H1 (cell line): ENCODE results near the gene ANKS1B. TPM values are rescaled to one million over a fixed set of nuclear protein-coding genes. Genes with fewer than 3 reads are reported as not detected.

Source experiments
- CTCF ChIA-PET: fragments of 300-600 bp; sonication (Branson Sonifier 250); formaldehyde crosslinking; loops from one replicate; lab custom pipeline; 2021; ENCODE audit not compliant: partially characterized antibody; lab: Charles Lee
- POLR2A ChIA-PET: fragments of 300-600 bp; sonication (Branson Sonifier 250); formaldehyde crosslinking; loops from one replicate; lab custom pipeline; 2021; ENCODE audit warnings: inconsistent platforms; ENCODE audit not compliant: partially characterized antibody; lab: Charles Lee
- DNase-seq, 2 experiments: peaks; one replicate each; pipeline versions ENCODE4 v3.0.0 to v3.0.0-alpha.2; 2010 to 2022; ENCODE audit warnings: low spot score in 2 of 2, low read depth in 1 of 2, mixed read lengths in 1 of 2
- FAIRE-seq: peaks from 2 replicates; lab custom pipeline; 2011; peaks lifted over from hg19 to GRCh38; lab: Jason Lieb, UNC
- H2AFZ ChIP-seq: 2 replicates; pipeline ENCODE4 v1.8.1; 2012; ENCODE audit warnings: low read length, inconsistent platforms
- H2AK5ac ChIP-seq: 2 replicates; pipeline ENCODE4 v1.6.1; 2013; ENCODE audit warnings: low read depth, low read length
- H2BK120ac ChIP-seq: replicated peaks from 2 replicates; pipeline ENCODE3; 2013; ENCODE audit warnings: low read depth, low read length, inconsistent platforms
- H2BK12ac ChIP-seq: 2 replicates; pipeline ENCODE4 v1.6.1; 2013; ENCODE audit warnings: low read depth, low read length
- H2BK15ac ChIP-seq: 2 replicates; pipeline ENCODE4 v1.6.1; 2013; ENCODE audit warnings: low read length
- H2BK20ac ChIP-seq: 2 replicates; pipeline ENCODE4 v1.6.1; 2013; ENCODE audit warnings: low read length
- H2BK5ac ChIP-seq: 2 replicates; pipeline ENCODE4 v1.6.1; 2013; ENCODE audit warnings: low read depth, low read length
- H3K14ac ChIP-seq: 2 replicates; pipeline ENCODE4 v1.6.1; 2013; ENCODE audit warnings: inconsistent platforms; ENCODE audit not compliant: insufficient read length
- H3K18ac ChIP-seq: 2 replicates; pipeline ENCODE4 v1.6.1; 2013; ENCODE audit warnings: low read length; ENCODE audit errors: extremely low read depth
- H3K23ac ChIP-seq: 2 replicates; pipeline ENCODE4 v1.6.1; 2013; ENCODE audit warnings: inconsistent platforms; ENCODE audit not compliant: insufficient read length
- H3K23me2 ChIP-seq: 2 replicates; pipeline ENCODE4 v1.6.1; 2013; ENCODE audit warnings: low read depth, low read length
- H3K27ac ChIP-seq: 2 replicates; pipeline ENCODE4 v1.6.1; 2011; ENCODE audit warnings: low read depth, low read length, inconsistent platforms
- H3K27me3 ChIP-seq, 4 experiments: replicated peaks in 1 of 4; 1 replicate in 1 of 4; 2 replicates in 3 of 4; pipeline versions ENCODE4 v1.6.1 to v1.8.1; 2011 to 2013; ENCODE audit warnings: low read length in 3 of 4, mild to moderate bottlenecking in 3 of 4, inconsistent platforms in 2 of 4, mixed read lengths in 2 of 4, moderate library complexity in 1 of 4; ENCODE audit not compliant: control insufficient read depth in 3 of 4, insufficient read depth in 3 of 4; ENCODE audit errors: extremely low read depth in 1 of 4
- H3K36me3 ChIP-seq, 4 experiments: 2 replicates each; pipeline versions ENCODE4 v1.6.1 to v1.8.1; 2011 to 2013; ENCODE audit warnings: mild to moderate bottlenecking in 4 of 4, low read length in 3 of 4, moderate library complexity in 2 of 4, control low read depth in 1 of 4, inconsistent platforms in 1 of 4; ENCODE audit not compliant: insufficient read depth in 4 of 4, control insufficient read depth in 2 of 4
- H3K4ac ChIP-seq: replicated peaks from 2 replicates; pipeline ENCODE3; 2013; ENCODE audit warnings: low read length, low read depth, mixed read lengths, inconsistent platforms; ENCODE audit not compliant: insufficient read length
- H3K4me1 ChIP-seq, 4 experiments: replicated peaks in 1 of 4; 1 replicate in 1 of 4; 2 replicates in 3 of 4; pipeline versions ENCODE4 v1.6.1 to v1.8.1; 2011 to 2013; ENCODE audit warnings: low read length in 3 of 4, inconsistent platforms in 2 of 4, mixed read lengths in 1 of 4; ENCODE audit not compliant: insufficient read depth in 4 of 4, control insufficient read depth in 3 of 4
- H3K4me2 ChIP-seq, 2 experiments: 2 replicates each; pipeline versions ENCODE4 v1.6.1 to v1.8.1; 2011 to 2013; ENCODE audit warnings: low read depth in 2 of 2, low read length in 2 of 2, control low read depth in 1 of 2, inconsistent platforms in 1 of 2, mild to moderate bottlenecking in 1 of 2; ENCODE audit not compliant: insufficient read depth in 1 of 2
- H3K4me3 ChIP-seq, 4 experiments: fragments of 200-600, 300-600 bp in 1 of 4; sonication (generic), shearing (Covaris generic), sonication (Bioruptor Twin) in 1 of 4; 2 replicates each; pipeline versions ENCODE4 v1.5.1 to v1.8.1; 2011 to 2016; ENCODE audit warnings: low read length in 4 of 4, low read depth in 3 of 4, control low read depth in 2 of 4, inconsistent platforms in 2 of 4, mild to moderate bottlenecking in 2 of 4, mixed read lengths in 1 of 4, moderate library complexity in 1 of 4; ENCODE audit not compliant: insufficient read depth in 2 of 4; ENCODE audit errors: extremely low read depth in 1 of 4
- H3K56ac ChIP-seq: replicated peaks from 2 replicates; pipeline ENCODE3; 2013; ENCODE audit warnings: low read depth, mild to moderate bottlenecking, mixed read lengths, low read length, inconsistent platforms; ENCODE audit not compliant: insufficient read length
- H3K79me1 ChIP-seq: 2 replicates; pipeline ENCODE4 v1.6.1; 2013; ENCODE audit warnings: low read depth, low read length, control low read depth
- H3K79me2 ChIP-seq, 2 experiments: 2 replicates each; pipeline versions ENCODE4 v1.6.1 to v1.8.1; 2012 to 2013; ENCODE audit warnings: low read length in 2 of 2, mild to moderate bottlenecking in 2 of 2, inconsistent platforms in 1 of 2; ENCODE audit not compliant: insufficient read depth in 2 of 2, control insufficient read depth in 1 of 2
- H3K9ac ChIP-seq, 4 experiments: replicated peaks in 1 of 4; 1 replicate in 1 of 4; 2 replicates in 3 of 4; pipeline versions ENCODE4 v1.6.1 to v1.8.1; 2011 to 2013; ENCODE audit warnings: low read depth in 3 of 4, low read length in 3 of 4, control low read depth in 2 of 4, mild to moderate bottlenecking in 2 of 4, moderate library complexity in 2 of 4, inconsistent platforms in 1 of 4; ENCODE audit errors: extremely low read depth in 1 of 4
- H3K9me3 ChIP-seq, 2 experiments: 2 replicates each; pipeline versions ENCODE4 v1.6.1 to v1.8.1; 2012 to 2013; ENCODE audit warnings: mild to moderate bottlenecking in 2 of 2, moderate library complexity in 2 of 2, control low read depth in 1 of 2, inconsistent platforms in 1 of 2, low read depth in 1 of 2, low read length in 1 of 2, mixed read lengths in 1 of 2; ENCODE audit not compliant: insufficient read depth in 2 of 2
- H4K20me1 ChIP-seq, 2 experiments: replicated peaks in 1 of 2; 2 replicates each; pipeline versions ENCODE3 to v1.8.1; 2011 to 2013; ENCODE audit warnings: inconsistent platforms in 2 of 2, low read length in 2 of 2, mild to moderate bottlenecking in 1 of 2; ENCODE audit not compliant: insufficient read depth in 2 of 2, control insufficient read depth in 1 of 2
- H4K5ac ChIP-seq: 2 replicates; pipeline ENCODE4 v1.6.1; 2013; ENCODE audit warnings: low read length, low read depth, mixed read lengths, inconsistent platforms; ENCODE audit not compliant: insufficient read length
- H4K8ac ChIP-seq: 2 replicates; pipeline ENCODE4 v1.8.0; 2013; ENCODE audit warnings: mild to moderate bottlenecking, moderate library complexity, low read length, inconsistent platforms; ENCODE audit not compliant: insufficient read depth; ENCODE audit errors: extremely low read depth
- H4K91ac ChIP-seq: replicated peaks from 2 replicates; pipeline ENCODE3; 2013; ENCODE audit warnings: low read length, mixed read lengths, inconsistent platforms; ENCODE audit not compliant: insufficient read length
- ASH2L ChIP-seq: fragments of 200-600, 300-600 bp; sonication (generic); IDR thresholded peaks from one replicate; pipeline ENCODE4 v1.7.1; 2017; ENCODE audit warnings: low read length
- CHD1 ChIP-seq: IDR thresholded peaks from 2 replicates; pipeline ENCODE4 v1.6.1; 2012; ENCODE audit warnings: low read depth, low read length, improper control_type of control experiment
- CHD2 ChIP-seq: IDR thresholded peaks from 2 replicates; pipeline ENCODE4 v1.6.1; 2012; ENCODE audit warnings: low read length, improper control_type of control experiment
- CTBP2 ChIP-seq: IDR thresholded peaks from 2 replicates; pipeline ENCODE4 v1.7.0; 2011; ENCODE audit warnings: borderline replicate concordance, mild to moderate bottlenecking, moderate library complexity, mixed read lengths, low read length; ENCODE audit not compliant: insufficient read depth, insufficient read length
- HDAC2 ChIP-seq, 2 experiments: fragments of 300-600 bp in 1 of 2; sonication (generic) in 1 of 2; IDR thresholded peaks; 2 replicates each; pipeline ENCODE4 v1.6.1; 2011 to 2012; ENCODE audit warnings: low read depth in 2 of 2, low read length in 2 of 2, mild to moderate bottlenecking in 2 of 2, moderate library complexity in 2 of 2, borderline replicate concordance in 1 of 2, inconsistent platforms in 1 of 2
- MAX ChIP-seq: IDR thresholded peaks from 2 replicates; pipeline ENCODE4 v1.6.1; 2012; ENCODE audit warnings: inconsistent platforms
- SIN3A ChIP-seq, 2 experiments: IDR thresholded peaks in 1 of 2; conservative IDR thresholded peaks in 1 of 2; 2 replicates each; pipeline ENCODE4 v1.6.1; 2011 to 2012; ENCODE audit warnings: low read length in 2 of 2, improper control_type of control experiment in 1 of 2, low read depth in 1 of 2, mild to moderate bottlenecking in 1 of 2
- TAF1 ChIP-seq: IDR thresholded peaks from 2 replicates; pipeline ENCODE4 v1.6.1; 2011; ENCODE audit warnings: mild to moderate bottlenecking, low read depth, low read length
- TEAD4 ChIP-seq: IDR thresholded peaks from 2 replicates; pipeline ENCODE4 v1.6.1; 2012; ENCODE audit warnings: low read depth, low read length, inconsistent platforms, mixed read lengths
- WGBS, 2 experiments: shearing (Covaris generic) in 1 of 2; methylation state at CpG; one replicate each; pipeline versions ENCODE4 v1.1.6 to v1.1.7; 2013 to 2015; ENCODE audit warnings: low lambda C conversion rate in 2 of 2, mixed read lengths in 2 of 2, inconsistent platforms in 1 of 2, low coverage in 1 of 2, missing lambda C conversion rate in 1 of 2; ENCODE audit not compliant: insufficient replicate concordance in 2 of 2, insufficient coverage in 1 of 2, insufficient read length in 1 of 2; ENCODE audit errors: extremely low coverage in 1 of 2, missing lambda C conversion rate in 1 of 2; 5-methylcytosine and 5-hydroxymethylcytosine counted together
- polyA plus RNA-seq, 7 experiments: library from polyadenylated mRNA; depleted of rRNA in 3 of 7; stranded (reverse) in 5 of 7; unstranded in 2 of 7; fragments of >200 nt in 5 of 7; fragments of 200-250 nt in 2 of 7; gene quantifications; 1 replicate in 5 of 7; 2 replicates in 1 of 7; 4 replicates in 1 of 7; pipeline versions ENCODE4 v1.2.1 to v1.2.3, GENCODE V29; 2011 to 2013; ENCODE audit warnings: missing spikeins in 2 of 7, mixed read lengths in 2 of 7
- total RNA-seq: library from RNA; stranded (reverse); fragmentation: NEBNext Ultra II Directional; extraction: Animal tissue kit (Norgen Biotek cat#: 25700); gene quantifications from 2 replicates; pipeline ENCODE4 v1.2.1, GENCODE V29; 2021

ANKS1B gene
- total and polyA plus RNA-seq, 2 of the 8 experiments (the other 6 are each of a cell fraction or from before 2014, with no cell fraction given) = 2.7 to 6.1 TPM

DNA sequence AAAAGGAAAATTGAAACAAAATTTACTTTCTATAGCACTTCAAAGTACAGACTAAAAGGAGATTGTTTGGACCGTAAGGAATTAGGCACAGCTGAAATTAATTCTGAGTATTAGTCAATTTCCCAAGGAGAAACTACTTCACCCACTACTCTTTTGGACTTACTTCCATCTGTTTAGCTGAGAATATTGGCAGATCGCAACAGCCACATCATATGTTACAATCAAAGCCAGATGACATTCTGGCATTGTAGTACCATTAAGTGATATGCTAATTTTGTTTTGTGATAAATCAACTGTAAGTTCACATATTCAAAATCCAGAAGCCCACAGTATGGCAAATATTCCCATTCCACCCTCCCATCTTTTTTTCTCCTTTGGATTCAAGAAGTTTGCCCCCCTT, 47.1 kb upstream of the ANKS1B start:
- POLR2A ChIA-PET = no interaction called here
- Histone ChIP-seq H3K14ac (no peak overlapping the region), H3K4me2 (no peak overlapping the region), H3K27ac (no peak overlapping the region), H3K4ac (no peak overlapping the region), H4K8ac (no peak overlapping the region), H3K36me3 (peaks cover 0 to 3% (median 0%) of the 10 kb centered on the region in 4 experiments; a peak in 1 of 8 replicates), H2AK5ac (no peak overlapping the region), H3K9ac (no peak overlapping the region), H2BK20ac (no peak overlapping the region), H3K27me3 (no peaks in the 10 kb centered on the region), H4K91ac (no peak overlapping the region), H3K9me3 (no peaks in the 10 kb centered on the region)
- DNase-seq (no peak), FAIRE-seq (no peak)
- 97% methylated on average over 2 of the region's 2 CpGs; no CpG with 5 or more reads in 1 of the 2 experiments for WGBS, 2 experiments
- CTCF ChIA-PET = interaction anchor here (0.6 to 0.7 kb wide), 2 partner anchors 312 to 817 kb away, joined by 3 to 5 read pairs; no protein-coding TSS in a partner anchor
- TF ChIP-seq TAF1 = no peak
- no peak for TF ChIP-seq TEAD4
- no peak for TF ChIP-seq CTBP2
- no peak for TF ChIP-seq CHD2
- TF ChIP-seq CHD1 = no peak
- no peak for TF ChIP-seq SIN3A (conservative IDR thresholded peaks at IDR 0.05 in 1 of 2, IDR thresholded peaks at IDR 0.05 in 1 of 2; ENCODE audit: low read depth in 1 of 2, low read length in 2 of 2)
- no peak for TF ChIP-seq MAX
- no peak for TF ChIP-seq ASH2L
- no peak for TF ChIP-seq HDAC2 (IDR thresholded peaks at IDR 0.05; ENCODE audit: borderline replicate concordance in 1 of 2, low read depth in 2 of 2, low read length in 2 of 2)
- TF ChIP-seq, all 59 proteins: peak for 0
- H2AFZ ChIP-seq = no peak overlapping the region
- H3K23me2 ChIP-seq = no peaks in the 10 kb centered on the region; the same call in 1 of the 2 replicates
- no peak overlapping the region for H3K23ac ChIP-seq
- no peak overlapping the region for H2BK5ac ChIP-seq
- no peak overlapping the region for H4K5ac ChIP-seq
- H2BK12ac ChIP-seq = no peak overlapping the region
- H3K79me1 ChIP-seq = no peaks in the 10 kb centered on the region
- no peak overlapping the region for H3K4me3 ChIP-seq
- no peaks in the 10 kb centered on the region for H3K4me1 ChIP-seq
- H2BK120ac ChIP-seq = no peak overlapping the region
- no peaks in the 10 kb centered on the region for H3K79me2 ChIP-seq
- H2BK15ac ChIP-seq = no peak overlapping the region
- no peak overlapping the region for H3K18ac ChIP-seq
- no peaks in the 10 kb centered on the region for H4K20me1 ChIP-seq
- H3K56ac ChIP-seq = no peak overlapping the region
